Lung (tissue), 12 donors: Measurements from ENCODE around the gene ACY1. TPM values are rescaled to one million over a fixed set of nuclear protein-coding genes. Genes with fewer than 3 reads are reported as not detected.

Source experiments
- ATAC-seq: fragments of 200-7000 bp; cut with Tn5 transposase; one replicate; pipeline ENCODE4 v1.9.1; 2020; ENCODE audit warnings: moderate number of reproducible peaks; ENCODE audit not compliant: insufficient read depth, low FRiP score
- DNase-seq, 3 donors: peaks; one replicate each; pipeline ENCODE4 v3.0.0-alpha.2; 2013 to 2017
- H3K27ac ChIP-seq, 2 donors: one replicate each; pipeline ENCODE4 v1.5.1; 2013; ENCODE audit warnings: mild to moderate bottlenecking in 2 of 2, moderate library complexity in 2 of 2, control low read depth in 1 of 2, inconsistent platforms in 1 of 2, low read depth in 1 of 2, low read length in 1 of 2
- H3K27me3 ChIP-seq, 3 donors: one replicate each; pipeline ENCODE4 v1.5.1; 2013; ENCODE audit warnings: low read length in 2 of 3; ENCODE audit not compliant: control insufficient read depth in 3 of 3, insufficient read depth in 3 of 3
- H3K36me3 ChIP-seq, 4 donors: one replicate each; pipeline ENCODE4 v1.5.1; 2013; ENCODE audit warnings: low read length in 4 of 4, mild to moderate bottlenecking in 1 of 4, moderate library complexity in 1 of 4; ENCODE audit not compliant: control insufficient read depth in 4 of 4, insufficient read depth in 4 of 4
- H3K4me1 ChIP-seq, 5 donors: one replicate each; pipeline ENCODE4 v1.5.1; 2013; ENCODE audit warnings: low read length in 5 of 5, mild to moderate bottlenecking in 2 of 5, moderate library complexity in 1 of 5; ENCODE audit not compliant: control insufficient read depth in 5 of 5, insufficient read depth in 5 of 5
- H3K4me3 ChIP-seq: one replicate; pipeline ENCODE4 v1.5.1; 2013; ENCODE audit warnings: mild to moderate bottlenecking, control low read depth, moderate library complexity
- H3K9ac ChIP-seq, 2 donors: one replicate each; pipeline ENCODE4 v1.5.1; 2013; ENCODE audit warnings: low read length in 2 of 2, control low read depth in 1 of 2; ENCODE audit not compliant: insufficient read depth in 1 of 2
- H3K9me3 ChIP-seq, 4 donors: one replicate each; pipeline ENCODE4 v1.5.1; 2013; ENCODE audit warnings: low read length in 3 of 4, mild to moderate bottlenecking in 1 of 4, moderate library complexity in 1 of 4; ENCODE audit not compliant: control insufficient read depth in 4 of 4, insufficient read depth in 3 of 4
- CTCF ChIP-seq: IDR thresholded peaks from 2 replicates; pipeline ENCODE4 v1.5.1; 2012; ENCODE audit warnings: mild to moderate bottlenecking; ENCODE audit errors: control extremely low read depth, extremely low read depth
- WGBS, 2 donors: extraction: QIAGEN DNeasy Blood & Tissue Kit; methylation state at CpG; one replicate each; pipeline ENCODE4 v1.1.7; 2013; 5-methylcytosine and 5-hydroxymethylcytosine counted together
- polyA plus RNA-seq, 2 donors: library from polyadenylated mRNA; stranded (reverse); fragments of 200-250 nt; gene quantifications; one replicate each; pipeline ENCODE4 v1.2.1, GENCODE V29; 2013
- total RNA-seq, 2 donors: library from RNA; depleted of rRNA in 1 of 2; stranded (reverse); fragments of >200 nt in 1 of 2; gene quantifications; one replicate each; pipeline ENCODE4 v1.2.1, GENCODE V29; 2014 to 2021
- donor health status: control.
- donor health status: control.
- donor health status: Bipolar disorder and iron deficiency.
- donor health status: healthy.
- donor health status: DM: yes; HTN: yes; CAD: no.

ACY1 gene
- total and polyA plus RNA-seq, 4 donors: 19.6 to 52.6 (median 39.0) TPM

- no peak overlapping the region for H3K27ac ChIP-seq
- peaks cover 0 to 13% (median 3%) of the 10 kb centered on the region in 4 donors for H3K36me3 ChIP-seq
- H3K4me3 ChIP-seq: no peak overlapping the region
- DNase-seq (no peak), ATAC-seq (no peak)
- H3K27me3 ChIP-seq: peaks cover 0 to 6% (median 0%) of the 10 kb centered on the region in 3 donors
- peaks cover 0 to 11% (median 4%) of the 10 kb centered on the region in 5 donors for H3K4me1 ChIP-seq
- no peak overlapping the region for H3K9ac ChIP-seq
- TF ChIP-seq CTCF: no peak
- H3K9me3 ChIP-seq: no peaks in the 10 kb centered on the region
- 96 to 97% methylated on average over 15 of the region's 15 CpGs for WGBS, 2 donors
Measured at GRCh38 chr3:51957520-51958205, 25.7 kb upstream of the ACY1 start.

GRCh38 chr3:51958603-51959521, 24.5 kb upstream of the ACY1 start:
- Histone ChIP-seq H3K4me1 (peaks cover 0 to 18% (median 4%) of the 10 kb centered on the region in 5 donors), H3K9me3 (no peaks in the 10 kb centered on the region), H3K36me3 (peaks cover 0 to 13% (median 3%) of the 10 kb centered on the region in 4 donors), H3K9ac (no peak overlapping the region), H3K27ac (no peak overlapping the region), H3K4me3 (no peak overlapping the region), H3K27me3 (peaks cover 0 to 6% (median 0%) of the 10 kb centered on the region in 3 donors)
- no peak for TF ChIP-seq CTCF
- DNase-seq (no peak), ATAC-seq (no peak)
- WGBS, 2 donors: 93 to 98% methylated on average over 20 of the region's 20 CpGs

GRCh38 chr3:51959651-51960050, 23.7 kb upstream of the ACY1 start:
- peaks cover 0 to 26% (median 4%) of the 10 kb centered on the region in 5 donors for H3K4me1 ChIP-seq
- peaks cover 0 to 13% (median 3%) of the 10 kb centered on the region in 4 donors for H3K36me3 ChIP-seq
- no peak overlapping the region for H3K27ac ChIP-seq
- peaks cover 0 to 5% (median 0%) of the 10 kb centered on the region in 3 donors for H3K27me3 ChIP-seq
- no peak overlapping the region for H3K9ac ChIP-seq
- ATAC-seq: no peak
- WGBS, 2 donors: 96 to 98% methylated on average over 7 of the region's 7 CpGs
- no peak for DNase-seq
- no peaks in the 10 kb centered on the region for H3K9me3 ChIP-seq
- no peak overlapping the region for H3K4me3 ChIP-seq
- TF ChIP-seq CTCF: no peak
